Measurements from ENCODE around the gene OR6C65. TPM values are rescaled to one million over a fixed set of nuclear protein-coding genes. Genes with fewer than 3 reads are reported as not detected.

The OR6C65 gene
- total and polyA plus RNA-seq, 2 experiments from 2014 or later: not detected

- H3K36me3 ChIP-seq (replicated peaks; ENCODE audit: insufficient read depth, low read depth): no peaks in the 10 kb centered on the region
- no peaks in the 10 kb centered on the region for H3K9me2 ChIP-seq (replicated peaks; ENCODE audit: insufficient read depth)
- no peak overlapping the region for H3K4me3 ChIP-seq
- no peak for DNase-seq (ENCODE audit: low spot score)
- TF ChIP-seq CTCF (IDR thresholded peaks at IDR 0.05; ENCODE audit: poor library complexity): no peak
- no peak for TF ChIP-seq EZH2 (IDR thresholded peaks at IDR 0.05; ENCODE audit: borderline replicate concordance)
- no peak for TF ChIP-seq EZH2phosphoT487 (IDR thresholded peaks at IDR 0.05; ENCODE audit: low read depth, severe bottlenecking, unreplicated experiment)
- H3K4me2 ChIP-seq: no peak overlapping the region
- no peaks in the 10 kb centered on the region for H3K4me1 ChIP-seq (ENCODE audit: insufficient read depth)
- WGBS (ENCODE audit: low lambda C conversion rate, missing lambda C conversion rate): 74% methylated on average over 4 of the region's 4 CpGs
- H2AFZ ChIP-seq: no peak overlapping the region
- H4K20me1 ChIP-seq (ENCODE audit: insufficient read depth, poor library complexity, severe bottlenecking): no peaks in the 10 kb centered on the region
- no peak overlapping the region for H3K27ac ChIP-seq
- no peaks in the 10 kb centered on the region for H3K79me2 ChIP-seq
- H3K27me3 ChIP-seq: no peaks in the 10 kb centered on the region
- H3K9me3 ChIP-seq (ENCODE audit: low read depth): no peaks in the 10 kb centered on the region
These were observed 27.8 kb upstream of the OR6C65 start for GRCh38 chr12:55372521-55372920.

GRCh38 chr12:55385891-55386290 is 14.4 kb upstream of the OR6C65 start:
- Histone ChIP-seq H3K4me3 (no peak overlapping the region), H3K27me3 (no peaks in the 10 kb centered on the region)

GRCh38 chr12:55392032-55392795 is 8.1 kb upstream of the OR6C65 start:
- DNase-seq (ENCODE audit: low spot score): no peak
- H3K79me2 ChIP-seq: no peaks in the 10 kb centered on the region
- TF ChIP-seq EZH2 (IDR thresholded peaks at IDR 0.05; ENCODE audit: borderline replicate concordance) (no peak), EZH2phosphoT487 (IDR thresholded peaks at IDR 0.05; ENCODE audit: low read depth, severe bottlenecking, unreplicated experiment) (no peak), CTCF (IDR thresholded peaks at IDR 0.05; ENCODE audit: poor library complexity) (no peak)
- H3K4me3 ChIP-seq: no peak overlapping the region
- WGBS (ENCODE audit: low lambda C conversion rate, missing lambda C conversion rate): 89% methylated on average over 23 of the region's 23 CpGs
- no peaks in the 10 kb centered on the region for H3K4me1 ChIP-seq (ENCODE audit: insufficient read depth)
- no peaks in the 10 kb centered on the region for H3K27me3 ChIP-seq
- no peak overlapping the region for H2AFZ ChIP-seq
- no peak overlapping the region for H3K4me2 ChIP-seq
- no peaks in the 10 kb centered on the region for H3K9me3 ChIP-seq (ENCODE audit: low read depth)
- no peaks in the 10 kb centered on the region for H3K9me2 ChIP-seq (replicated peaks; ENCODE audit: insufficient read depth)
- no peaks in the 10 kb centered on the region for H4K20me1 ChIP-seq (ENCODE audit: insufficient read depth, poor library complexity, severe bottlenecking)
- H3K36me3 ChIP-seq (replicated peaks; ENCODE audit: insufficient read depth, low read depth): no peaks in the 10 kb centered on the region
- no peak overlapping the region for H3K27ac ChIP-seq

More at GRCh38 chr12:55385891-55386290, 14.4 kb upstream of the OR6C65 start:
- Histone ChIP-seq H3K36me3 (replicated peaks; ENCODE audit: insufficient read depth, low read depth) (no peaks in the 10 kb centered on the region), H3K9me2 (replicated peaks; ENCODE audit: insufficient read depth) (no peaks in the 10 kb centered on the region), H4K20me1 (ENCODE audit: insufficient read depth, poor library complexity, severe bottlenecking) (no peaks in the 10 kb centered on the region), H3K27ac (no peak overlapping the region), H3K4me1 (ENCODE audit: insufficient read depth) (no peaks in the 10 kb centered on the region), H3K4me2 (no peak overlapping the region), H2AFZ (no peak overlapping the region), H3K9me3 (ENCODE audit: low read depth) (no peaks in the 10 kb centered on the region), H3K79me2 (no peaks in the 10 kb centered on the region)
- no peak for DNase-seq (ENCODE audit: low spot score)
- TF ChIP-seq CTCF (IDR thresholded peaks at IDR 0.05; ENCODE audit: poor library complexity) (no peak), EZH2 (IDR thresholded peaks at IDR 0.05; ENCODE audit: borderline replicate concordance) (no peak), EZH2phosphoT487 (IDR thresholded peaks at IDR 0.05; ENCODE audit: low read depth, severe bottlenecking, unreplicated experiment) (no peak)

All from hepatocyte (in vitro differentiated cells).